OCI-LY7 (cell line): ENCODE measurements around the gene LRRK1.

ENCODE experiments used
- EZH2phosphoT487 ChIP-seq: fragments of 200-600 bp; sonication (generic); IDR thresholded peaks from 2 replicates; pipeline ENCODE4 v1.6.1; 2018; ENCODE audit warnings: low read depth, borderline replicate concordance, mild to moderate bottlenecking, mixed run types, antibody characterized with exemption, low read length, moderate library complexity, mixed read lengths
- TF ChIP-seq, protein P1 (sequence below): fragments of 200-600 bp; sonication (generic); conservative IDR thresholded peaks from 2 replicates; pipeline ENCODE4 v1.5.1; 2014; ENCODE audit warnings: mild to moderate bottlenecking, antibody characterized with exemption, low read length, moderate library complexity, mixed read lengths

- TF ChIP-seq, protein P1, sequence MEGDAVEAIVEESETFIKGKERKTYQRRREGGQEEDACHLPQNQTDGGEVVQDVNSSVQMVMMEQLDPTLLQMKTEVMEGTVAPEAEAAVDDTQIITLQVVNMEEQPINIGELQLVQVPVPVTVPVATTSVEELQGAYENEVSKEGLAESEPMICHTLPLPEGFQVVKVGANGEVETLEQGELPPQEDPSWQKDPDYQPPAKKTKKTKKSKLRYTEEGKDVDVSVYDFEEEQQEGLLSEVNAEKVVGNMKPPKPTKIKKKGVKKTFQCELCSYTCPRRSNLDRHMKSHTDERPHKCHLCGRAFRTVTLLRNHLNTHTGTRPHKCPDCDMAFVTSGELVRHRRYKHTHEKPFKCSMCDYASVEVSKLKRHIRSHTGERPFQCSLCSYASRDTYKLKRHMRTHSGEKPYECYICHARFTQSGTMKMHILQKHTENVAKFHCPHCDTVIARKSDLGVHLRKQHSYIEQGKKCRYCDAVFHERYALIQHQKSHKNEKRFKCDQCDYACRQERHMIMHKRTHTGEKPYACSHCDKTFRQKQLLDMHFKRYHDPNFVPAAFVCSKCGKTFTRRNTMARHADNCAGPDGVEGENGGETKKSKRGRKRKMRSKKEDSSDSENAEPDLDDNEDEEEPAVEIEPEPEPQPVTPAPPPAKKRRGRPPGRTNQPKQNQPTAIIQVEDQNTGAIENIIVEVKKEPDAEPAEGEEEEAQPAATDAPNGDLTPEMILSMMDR: peak; percentile 90
- TF ChIP-seq EZH2phosphoT487: no peak
Measured at GRCh38 chr15:101014921-101015841, 96.0 kb downstream of the LRRK1 start.
